Tibial nerve (tissue), 4 donors: ENCODE results near the gene BID. TPM values are rescaled to one million over a fixed set of nuclear protein-coding genes. Genes with fewer than 3 reads are reported as not detected.
"Not testable (repeated sequence)": the region's sequence is repeated elsewhere in the genome, so short reads cannot be mapped to it uniquely, and the experiment has no call there.

Source experiments
- DNase-seq, 2 donors: peaks; one replicate each; pipeline ENCODE4 v3.0.0-alpha.2; 2019; ENCODE audit warnings: low spot score in 2 of 2
- H3K27ac ChIP-seq, 4 donors: fragments of 200-600 bp; sonication (generic) in 3 of 4; one replicate each; pipeline ENCODE4 v1.5.1; 2017 to 2019; ENCODE audit warnings: mild to moderate bottlenecking in 1 of 4
- H3K27me3 ChIP-seq, 2 donors: fragments of 200-600 bp; sonication (generic) in 1 of 2; one replicate each; pipeline versions ENCODE4 v1.5.1 to v1.6.0; 2017 to 2019
- H3K36me3 ChIP-seq, 3 donors: fragments of 200-600 bp; sonication (generic); one replicate each; pipeline ENCODE4 v1.5.1; 2018 to 2019
- H3K4me1 ChIP-seq, 4 donors: fragments of 200-600 bp; sonication (generic) in 3 of 4; one replicate each; pipeline ENCODE4 v1.5.1; 2017 to 2019
- H3K4me3 ChIP-seq, 4 donors: fragments of 200-600 bp; sonication (generic) in 3 of 4; one replicate each; pipeline ENCODE4 v1.5.1; 2017 to 2019; ENCODE audit warnings: mild to moderate bottlenecking in 1 of 4, moderate library complexity in 1 of 4
- H3K9me3 ChIP-seq, 4 donors: fragments of 200-600 bp; sonication (generic) in 3 of 4; one replicate each; pipeline ENCODE4 v1.5.1; 2017 to 2019
- CTCF ChIP-seq, 5 experiments: fragments of 200-600 bp in 3 of 5; fragments of 450-650 bp in 2 of 5; sonication (generic) in 3 of 5; IDR thresholded peaks; one replicate each; pipeline ENCODE4 v1.5.1; 2016 to 2019; ENCODE audit warnings: antibody characterized with exemption in 5 of 5, mild to moderate bottlenecking in 3 of 5, moderate library complexity in 2 of 5
- EP300 ChIP-seq, 2 donors: sonication (generic); formaldehyde crosslinking; IDR thresholded peaks; one replicate each; pipeline ENCODE4 v1.6.1; 2017; ENCODE audit warnings: antibody characterized with exemption in 2 of 2, mild to moderate bottlenecking in 1 of 2
- POLR2A ChIP-seq, 2 donors: fragments of 450-650 bp; IDR thresholded peaks; one replicate each; pipeline ENCODE4 v1.6.1; 2017; ENCODE audit warnings: antibody characterized with exemption in 2 of 2, mild to moderate bottlenecking in 2 of 2, moderate library complexity in 2 of 2
- whole genome bisulfite sequencing, 2 donors: methylation state at CpG; one replicate each; pipeline ENCODE4 v1.1.5; 2018; 5-methylcytosine and 5-hydroxymethylcytosine counted together
- total RNA-seq, 4 donors: library from RNA; depleted of rRNA; stranded (reverse); fragments of >200 nt; gene quantifications; one replicate each; pipeline ENCODE4 v1.1.0, GENCODE V29; 2016

BID gene
- total RNA-seq, 4 donors from 2014 or later: 6.3 to 47.1 (median 13.7) TPM

DNA sequence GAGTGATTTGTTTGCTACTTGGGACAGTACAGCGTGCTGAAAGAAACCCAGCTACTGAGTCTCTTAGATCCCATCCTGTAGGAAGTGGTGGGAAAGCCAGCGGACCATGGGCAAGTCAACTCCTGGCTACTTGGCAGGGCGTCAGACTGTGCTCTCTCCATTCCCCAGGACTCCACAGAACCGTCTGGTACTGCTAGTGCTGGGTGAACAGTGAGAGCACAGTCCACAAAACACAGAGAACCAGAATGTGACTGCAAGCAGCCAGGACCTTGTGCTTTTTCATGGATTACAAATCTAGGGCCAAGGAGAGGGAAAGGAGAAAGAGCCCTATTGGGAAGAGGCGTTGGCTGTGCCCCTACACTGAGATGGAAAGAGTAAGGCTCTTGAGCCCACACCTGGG, 10.2 kb downstream of the BID start:
- Histone ChIP-seq H3K4me3 (no peak overlapping the region), H3K4me1 (peaks cover 0 to 6% (median 2%) of the 10 kb centered on the region in 4 donors), H3K36me3 (no peaks in the 10 kb centered on the region), H3K27ac (no peak overlapping the region), H3K9me3 (no peaks in the 10 kb centered on the region), H3K27me3 (no peaks in the 10 kb centered on the region)
- DNase-seq: no peak
- no peak for TF ChIP-seq CTCF (IDR thresholded peaks at IDR 0.05)
- no peak for TF ChIP-seq EP300 (IDR thresholded peaks at IDR 0.05)
- TF ChIP-seq POLR2A (IDR thresholded peaks at IDR 0.05): no peak
- 56 to 68% methylated on average over 5 of the region's 5 CpGs for WGBS, 2 donors

GRCh38 chr22:17763442-17763841, 10.8 kb downstream of the BID start:
- not testable (repeated sequence) for H3K27ac ChIP-seq, H3K9me3 ChIP-seq, H3K27me3 ChIP-seq, DNase-seq, H3K36me3 ChIP-seq, H3K4me1 ChIP-seq, H3K4me3 ChIP-seq
- 81 to 83% methylated on average over 10 of the region's 10 CpGs for WGBS, 2 donors

- H3K36me3 ChIP-seq: no peaks in the 10 kb centered on the region
- peaks cover 0 to 6% (median 0%) of the 10 kb centered on the region in 4 donors for H3K4me1 ChIP-seq
- TF ChIP-seq POLR2A (IDR thresholded peaks at IDR 0.05) (no peak), EP300 (IDR thresholded peaks at IDR 0.05) (no peak), CTCF (IDR thresholded peaks at IDR 0.05) (no peak)
- no peaks in the 10 kb centered on the region for H3K9me3 ChIP-seq
- H3K27ac ChIP-seq: no peak overlapping the region
- 78 to 83% methylated on average over 4 of the region's 4 CpGs for WGBS, 2 donors
- H3K4me3 ChIP-seq: no peak overlapping the region
- no peaks in the 10 kb centered on the region for H3K27me3 ChIP-seq
- DNase-seq: no peak
Observed at GRCh38 chr22:17761138-17761488, 13.2 kb downstream of the BID start.

DNA sequence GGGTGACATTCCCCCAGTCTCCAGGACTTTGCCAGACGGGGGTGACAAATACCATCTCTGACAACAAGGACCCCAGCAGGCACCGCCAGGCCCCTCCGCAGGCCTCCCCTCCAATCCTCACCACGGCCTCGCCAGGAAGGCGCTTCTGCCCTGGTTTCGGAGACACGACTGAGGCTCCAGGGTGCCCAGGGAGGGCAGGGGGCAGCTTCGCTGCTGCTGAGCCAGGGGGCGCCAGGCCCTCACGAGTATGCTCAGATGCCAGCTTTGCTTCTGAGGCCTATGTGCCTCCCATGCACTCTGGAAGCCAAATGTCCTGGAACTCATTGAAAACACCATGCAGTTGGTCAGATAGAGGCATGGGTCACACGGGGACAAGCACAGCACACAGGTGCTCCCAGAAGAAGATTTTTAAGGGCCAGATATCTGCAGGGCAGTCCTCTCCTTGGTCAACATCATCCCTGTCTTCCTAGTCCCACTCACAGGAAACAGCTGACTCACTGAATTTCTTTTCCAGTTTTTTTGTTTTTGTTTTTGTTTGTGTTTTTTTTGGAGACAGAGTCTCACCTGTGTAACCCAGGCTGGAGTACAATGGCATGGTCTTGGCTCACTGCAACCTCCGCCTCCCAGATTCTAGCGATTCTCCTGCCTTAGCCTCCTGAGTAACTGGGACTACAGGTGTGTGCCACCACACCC, 19.9 kb downstream of the BID start:
- Histone ChIP-seq H3K4me1 (no peaks in the 10 kb centered on the region), H3K36me3 (no peaks in the 10 kb centered on the region), H3K27ac (no peak overlapping the region), H3K27me3 (no peaks in the 10 kb centered on the region), H3K4me3 (no peak overlapping the region), H3K9me3 (no peaks in the 10 kb centered on the region)
- DNase-seq: no peak
- no peak for TF ChIP-seq POLR2A (IDR thresholded peaks at IDR 0.05)
- WGBS, 2 donors: 86 to 93% methylated on average over 11 to 14 of the region's 14 CpGs

GRCh38 chr22:17753401-17753989, 20.8 kb downstream of the BID start:
- Histone ChIP-seq H3K27ac (no peak overlapping the region), H3K4me1 (no peaks in the 10 kb centered on the region), H3K9me3 (no peaks in the 10 kb centered on the region), H3K27me3 (no peaks in the 10 kb centered on the region), H3K36me3 (no peaks in the 10 kb centered on the region), H3K4me3 (no peak overlapping the region)
- 81 to 86% methylated on average over 7 to 9 of the region's 13 CpGs for WGBS, 2 donors
- TF ChIP-seq POLR2A (IDR thresholded peaks at IDR 0.05) (no peak), CTCF (IDR thresholded peaks at IDR 0.05) (no peak), EP300 (IDR thresholded peaks at IDR 0.05) (no peak)
- no peak for DNase-seq

- Histone ChIP-seq H3K9me3 (no peaks in the 10 kb centered on the region), H3K36me3 (no peaks in the 10 kb centered on the region), H3K4me1 (no peaks in the 10 kb centered on the region), H3K27ac (no peak overlapping the region), H3K4me3 (no peak overlapping the region), H3K27me3 (no peaks in the 10 kb centered on the region)
- DNase-seq: no peak
- 85 to 94% methylated on average over 6 of the region's 6 CpGs for WGBS, 2 donors
- no peak for TF ChIP-seq POLR2A (IDR thresholded peaks at IDR 0.05)
- TF ChIP-seq CTCF (IDR thresholded peaks at IDR 0.05): no peak
- TF ChIP-seq EP300 (IDR thresholded peaks at IDR 0.05): no peak
Observed at GRCh38 chr22:17751596-17751995, 22.7 kb downstream of the BID start.
